NCI-H345 treated with DMSO at 0.1 percent for 48 hours (cell line): ENCODE measurements around the gene LIM2.

ENCODE experiments used
- DNase-seq: peaks from one replicate; lab custom pipeline; 2025; ENCODE audit not compliant: unreplicated experiment; lab: John Stamatoyannopoulos, UW

Gene LIM2

GRCh38 chr19:51341066-51341465 lies 46.7 kb downstream of the LIM2 start:
- no peak for DNase-seq

- DNase-seq = no peak
Measured at GRCh38 chr19:51339687-51340656, 47.8 kb downstream of the LIM2 start.

GRCh38 chr19:51339313-51339686 lies 48.5 kb downstream of the LIM2 start:
- DNase-seq = no peak

GRCh38 chr19:51338563-51339312 lies 49.0 kb downstream of the LIM2 start:
- no peak for DNase-seq

GRCh38 chr19:51337861-51338562 lies 49.8 kb downstream of the LIM2 start:
- no peak for DNase-seq

GRCh38 chr19:51337141-51337860 lies 50.5 kb downstream of the LIM2 start:
- no peak for DNase-seq

GRCh38 chr19:51333836-51334460 lies 53.8 kb downstream of the LIM2 start:
- no peak for DNase-seq

- no peak for DNase-seq
Measured at GRCh38 chr19:51331716-51332115, 56.1 kb downstream of the LIM2 start.

GRCh38 chr19:51331193-51331592 lies 56.6 kb downstream of the LIM2 start:
- DNase-seq = no peak

- no peak for DNase-seq
Measured at GRCh38 chr19:51330366-51330765, 57.4 kb downstream of the LIM2 start.
